GM04504 (cell line): ENCODE measurements around the gene ACVR1B.

Experiments
- DNase-seq: peaks from one replicate; pipeline ENCODE4 v3.0.0-alpha.2; 2012; ENCODE audit warnings: low read depth

The ACVR1B gene

GRCh38 chr12:52022841-52023181 is 71.3 kb downstream of the ACVR1B start:
- no peak for DNase-seq

GRCh38 chr12:52023182-52023975 is 71.9 kb downstream of the ACVR1B start:
- no peak for DNase-seq

- no peak for DNase-seq
These were observed 72.6 kb downstream of the ACVR1B start for GRCh38 chr12:52023976-52024688.

- no peak for DNase-seq
These were observed 73.3 kb downstream of the ACVR1B start for GRCh38 chr12:52024845-52025230.

GRCh38 chr12:52026263-52026662 is 74.8 kb downstream of the ACVR1B start:
- DNase-seq, result no peak

GRCh38 chr12:52027085-52027843 is 75.8 kb downstream of the ACVR1B start:
- no peak for DNase-seq

GRCh38 chr12:52029685-52030084 is 78.2 kb downstream of the ACVR1B start:
- DNase-seq, result no peak

- DNase-seq, result no peak
These were observed 80.9 kb downstream of the ACVR1B start for GRCh38 chr12:52032446-52032803.

- DNase-seq, result peak; percentile 90
These were observed 81.4 kb downstream of the ACVR1B start for GRCh38 chr12:52032804-52033445.

GRCh38 chr12:52033446-52034140 is 82.1 kb downstream of the ACVR1B start:
- no peak for DNase-seq

- DNase-seq, result no peak
These were observed 83.7 kb downstream of the ACVR1B start for GRCh38 chr12:52035190-52035589.

- no peak for DNase-seq
These were observed 84.4 kb downstream of the ACVR1B start for GRCh38 chr12:52035926-52036325.

- DNase-seq, result peak; percentile 66
These were observed 85.2 kb downstream of the ACVR1B start for GRCh38 chr12:52036587-52037171.

GRCh38 chr12:52037248-52037861 is 85.9 kb downstream of the ACVR1B start:
- DNase-seq, result no peak

GRCh38 chr12:52038447-52038846 is 86.9 kb downstream of the ACVR1B start:
- no peak for DNase-seq

- no peak for DNase-seq
These were observed 89.5 kb downstream of the ACVR1B start for GRCh38 chr12:52041035-52041434.

- no peak for DNase-seq
These were observed 90.2 kb downstream of the ACVR1B start for GRCh38 chr12:52041695-52042123.

- DNase-seq, result no peak
These were observed 91.3 kb downstream of the ACVR1B start for GRCh38 chr12:52042706-52043385.

- no peak for DNase-seq
These were observed 92.1 kb downstream of the ACVR1B start for GRCh38 chr12:52043386-52044212.
